CD4-positive, alpha-beta memory T cell (primary cell): ENCODE data around the gene OBSCN. TPM values are rescaled to one million over a fixed set of nuclear protein-coding genes. Genes with fewer than 3 reads are reported as not detected.

ENCODE experiments used
- CTCF ChIA-PET: fragments of 350-600 bp; sonication (Branson Sonifier 250); formaldehyde crosslinking; loops from one replicate; lab custom pipeline; 2021; ENCODE audit warnings: inconsistent platforms; ENCODE audit not compliant: partially characterized antibody; lab: Charles Lee
- POLR2A ChIA-PET: fragments of 350-600 bp; sonication (Branson Sonifier 250); formaldehyde crosslinking; loops from one replicate; lab custom pipeline; 2021; ENCODE audit not compliant: partially characterized antibody; lab: Charles Lee
- DNase-seq, 5 donors: peaks; one replicate each; pipeline versions ENCODE4 v3.0.0 to v3.0.0-alpha.2; 2020 to 2022; ENCODE audit warnings: mixed read lengths in 1 of 5
- H3K27ac ChIP-seq: one replicate; pipeline ENCODE4 v1.7.0; 2013; ENCODE audit warnings: low read depth, low read length
- H3K27me3 ChIP-seq: 2 replicates; pipeline ENCODE4 v1.7.0; 2013; ENCODE audit warnings: mild to moderate bottlenecking, low read length, moderate library complexity; ENCODE audit not compliant: insufficient read depth
- H3K36me3 ChIP-seq: 2 replicates; pipeline ENCODE4 v1.7.0; 2013; ENCODE audit warnings: mild to moderate bottlenecking, low read length, moderate library complexity; ENCODE audit not compliant: insufficient read depth
- H3K4me1 ChIP-seq: 2 replicates; pipeline ENCODE4 v1.7.0; 2013; ENCODE audit warnings: mild to moderate bottlenecking, low read length, moderate library complexity; ENCODE audit not compliant: insufficient read depth
- H3K4me3 ChIP-seq, 2 donors: one replicate each; pipeline ENCODE4 v1.7.0; 2013; ENCODE audit warnings: low read length in 2 of 2, mild to moderate bottlenecking in 1 of 2
- H3K9me3 ChIP-seq, 2 donors: one replicate each; pipeline ENCODE4 v1.7.0; 2013; ENCODE audit warnings: low read length in 2 of 2, control low read depth in 1 of 2; ENCODE audit not compliant: control insufficient read depth in 1 of 2
- H3K27ac Mint-ChIP-seq, 7 donors: one replicate each; pipeline ENCODE4 v1.8.0; 2020 to 2021; ENCODE audit warnings: mixed read lengths in 7 of 7, mild to moderate bottlenecking in 6 of 7, inconsistent platforms in 3 of 7, moderate library complexity in 3 of 7
- H3K27me3 Mint-ChIP-seq, 2 donors: one replicate each; pipeline ENCODE4 v1.8.0; 2020 to 2021; ENCODE audit warnings: mixed read lengths in 2 of 2
- H3K36me3 Mint-ChIP-seq, 2 donors: one replicate each; pipeline ENCODE4 v1.8.0; 2020 to 2021; ENCODE audit warnings: mixed read lengths in 2 of 2, inconsistent platforms in 1 of 2, mild to moderate bottlenecking in 1 of 2
- H3K4me1 Mint-ChIP-seq, 4 donors: one replicate each; pipeline ENCODE4 v1.8.0; 2020 to 2021; ENCODE audit warnings: mixed read lengths in 4 of 4, mild to moderate bottlenecking in 1 of 4
- H3K4me3 Mint-ChIP-seq, 8 donors: one replicate each; pipeline ENCODE4 v1.8.0; 2020 to 2021; ENCODE audit warnings: mixed read lengths in 8 of 8, mild to moderate bottlenecking in 7 of 8, moderate library complexity in 6 of 8, inconsistent platforms in 3 of 8
- H3K9me3 Mint-ChIP-seq, 8 donors: one replicate each; pipeline ENCODE4 v1.8.0; 2020 to 2021; ENCODE audit warnings: mixed read lengths in 8 of 8, mild to moderate bottlenecking in 5 of 8, inconsistent platforms in 3 of 8, moderate library complexity in 1 of 8
- intact Hi-C: fragments of 100-400 bp; cut with micrococcal nuclease; formaldehyde crosslinking; loops from one replicate; pipeline ENCODE4 v1.15.1; 2023
- polyA plus RNA-seq, 2 donors: library from polyadenylated mRNA; unstranded; fragments of 300-500 nt; fragmentation: Illumina TruSeq; gene quantifications; one replicate each; pipeline ENCODE4 v1.2.3, GENCODE V29; 2021
- total RNA-seq, 2 experiments: library from RNA; stranded (reverse); gene quantifications; one replicate each; pipeline ENCODE4 v1.2.3, GENCODE V29; 2021

Gene OBSCN
- total and polyA plus RNA-seq, 4 experiments from 2014 or later, result 0.19 to 91.4 (median 39.8) TPM

- H3K36me3 Mint-ChIP-seq, result peaks cover 0 to 6% of the 10 kb centered on the region in 2 donors
- peak overlapping the region; percentile 41 to 93 (median 82) for H3K27ac Mint-ChIP-seq
- no peaks in the 10 kb centered on the region for H3K27me3 ChIP-seq
- H3K27me3 Mint-ChIP-seq, result no peaks in the 10 kb centered on the region
- no peaks in the 10 kb centered on the region for H3K9me3 ChIP-seq
- CTCF ChIA-PET, result interaction anchor here (0.9 to 1.6 kb wide), 4 partner anchors 10 to 184 kb away, joined by 3 to 5 read pairs (median 4); partner anchors contain the start of gene IBA57
- peak; percentile 83 to 90 (median 85) for DNase-seq
- H3K36me3 ChIP-seq, result no peaks in the 10 kb centered on the region
- peaks cover 4 to 19% (median 11%) of the 10 kb centered on the region in 4 donors for H3K4me1 Mint-ChIP-seq
- POLR2A ChIA-PET, result interaction anchor here (0.8 to 2.4 kb wide), 11 partner anchors 62 to 212 kb away, joined by 3 to 23 read pairs (median 6); partner anchors contain the start of genes ARF1, IBA57 and TRIM11
- H3K4me3 ChIP-seq, result peak overlapping the region; percentile 36 to 62
- intact Hi-C loops, result loop anchor here (1.0 to 5.0 kb wide), 4 partner anchors 62 to 182 kb away; partner anchors contain the start of genes IBA57 and TRIM11
- H3K4me1 ChIP-seq, result peaks cover 8% of the 10 kb centered on the region
- peak overlapping the region; percentile 53 for H3K27ac ChIP-seq
- H3K4me3 Mint-ChIP-seq, result peak overlapping the region; percentile 79 to 86 (median 82)
- no peaks in the 10 kb centered on the region for H3K9me3 Mint-ChIP-seq
Measured at GRCh38 chr1:228275430-228276173, 67.8 kb downstream of the OBSCN start.

- H3K27ac ChIP-seq, result peak overlapping the region; percentile 53
- H3K27me3 Mint-ChIP-seq, result no peaks in the 10 kb centered on the region
- H3K4me1 ChIP-seq, result peaks cover 8% of the 10 kb centered on the region
- H3K27ac Mint-ChIP-seq, result peak overlapping the region in 5 of 7 donors; percentile 41 to 86 (median 56)
- peaks cover 0 to 6% of the 10 kb centered on the region in 2 donors for H3K36me3 Mint-ChIP-seq
- ChIA-PET CTCF (interaction anchor here (0.6 to 1.6 kb wide), 4 partner anchors 10 to 391 kb away, joined by 3 to 4 read pairs (median 3); no protein-coding TSS in a partner anchor), POLR2A (interaction anchor here (0.6 to 2.4 kb wide), 10 partner anchors 56 to 212 kb away, joined by 4 to 23 read pairs (median 6); partner anchors contain the start of genes ARF1, IBA57 and TRIM11)
- H3K4me1 Mint-ChIP-seq, result peaks cover 3 to 15% (median 10%) of the 10 kb centered on the region in 4 donors
- H3K27me3 ChIP-seq, result no peaks in the 10 kb centered on the region
- H3K36me3 ChIP-seq, result no peaks in the 10 kb centered on the region
- intact Hi-C loops, result loop anchor here (1.0 to 5.0 kb wide), 4 partner anchors 63 to 181 kb away; partner anchors contain the start of genes IBA57 and TRIM11
- peak overlapping the region in 1 of 2 donors; percentile 62 for H3K4me3 ChIP-seq
- no peak for DNase-seq
- H3K9me3 Mint-ChIP-seq, result no peaks in the 10 kb centered on the region
- peak overlapping the region; percentile 79 to 86 (median 82) for H3K4me3 Mint-ChIP-seq
- H3K9me3 ChIP-seq, result no peaks in the 10 kb centered on the region
Measured at GRCh38 chr1:228276174-228276831, 68.5 kb downstream of the OBSCN start.

DNA sequence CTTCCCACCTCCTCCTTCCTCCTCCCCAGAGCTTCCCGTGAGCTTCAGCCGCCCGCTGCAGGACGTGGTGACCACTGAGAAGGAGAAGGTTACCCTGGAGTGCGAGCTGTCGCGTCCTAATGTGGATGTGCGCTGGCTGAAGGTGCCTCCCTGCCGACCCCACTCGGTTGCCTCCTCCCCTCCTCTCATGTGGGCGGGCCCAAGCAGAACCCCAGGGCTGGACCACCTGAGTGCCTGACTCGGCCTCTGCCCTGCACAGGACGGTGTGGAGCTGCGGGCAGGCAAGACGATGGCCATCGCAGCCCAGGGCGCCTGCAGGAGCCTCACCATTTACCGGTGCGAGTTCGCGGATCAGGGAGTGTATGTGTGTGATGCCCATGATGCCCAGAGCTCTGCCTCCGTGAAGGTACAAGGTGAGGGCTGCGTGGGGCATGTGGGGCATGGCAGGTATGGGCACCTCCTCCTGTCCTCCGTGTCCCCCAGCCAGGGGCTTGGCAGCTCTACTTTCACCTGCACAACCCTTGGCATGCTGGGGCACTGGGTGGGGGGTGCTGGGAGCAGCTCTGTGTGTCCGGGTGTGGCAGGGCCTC is 69.2 kb downstream of the OBSCN start:
- no peaks in the 10 kb centered on the region for H3K9me3 ChIP-seq
- peaks cover 8% of the 10 kb centered on the region for H3K4me1 ChIP-seq
- ChIA-PET POLR2A (interaction anchor here (2.1 to 2.4 kb wide), 4 partner anchors 111 to 181 kb away, joined by 7 to 23 read pairs (median 12); partner anchors contain the start of genes IBA57 and TRIM11), CTCF (interaction anchor here (0.6 to 1.6 kb wide), 2 partner anchors 9 to 392 kb away, joined by 3 read pairs; no protein-coding TSS in a partner anchor)
- Mint-ChIP-seq H3K4me1 (peaks cover 2 to 14% (median 8%) of the 10 kb centered on the region in 4 donors), H3K4me3 (peak overlapping the region in 4 of 8 donors; percentile 21 to 58 (median 40)), H3K36me3 (peaks cover 0 to 6% of the 10 kb centered on the region in 2 donors), H3K27ac (no peak overlapping the region), H3K27me3 (no peaks in the 10 kb centered on the region), H3K9me3 (no peaks in the 10 kb centered on the region)
- H3K27me3 ChIP-seq, result no peaks in the 10 kb centered on the region
- no peaks in the 10 kb centered on the region for H3K36me3 ChIP-seq
- intact Hi-C loops, result loop anchor here (1.0 to 5.0 kb wide), 4 partner anchors 64 to 180 kb away; partner anchors contain the start of genes IBA57 and TRIM11
- no peak for DNase-seq
- H3K4me3 ChIP-seq, result no peak overlapping the region
- no peak overlapping the region for H3K27ac ChIP-seq

DNA sequence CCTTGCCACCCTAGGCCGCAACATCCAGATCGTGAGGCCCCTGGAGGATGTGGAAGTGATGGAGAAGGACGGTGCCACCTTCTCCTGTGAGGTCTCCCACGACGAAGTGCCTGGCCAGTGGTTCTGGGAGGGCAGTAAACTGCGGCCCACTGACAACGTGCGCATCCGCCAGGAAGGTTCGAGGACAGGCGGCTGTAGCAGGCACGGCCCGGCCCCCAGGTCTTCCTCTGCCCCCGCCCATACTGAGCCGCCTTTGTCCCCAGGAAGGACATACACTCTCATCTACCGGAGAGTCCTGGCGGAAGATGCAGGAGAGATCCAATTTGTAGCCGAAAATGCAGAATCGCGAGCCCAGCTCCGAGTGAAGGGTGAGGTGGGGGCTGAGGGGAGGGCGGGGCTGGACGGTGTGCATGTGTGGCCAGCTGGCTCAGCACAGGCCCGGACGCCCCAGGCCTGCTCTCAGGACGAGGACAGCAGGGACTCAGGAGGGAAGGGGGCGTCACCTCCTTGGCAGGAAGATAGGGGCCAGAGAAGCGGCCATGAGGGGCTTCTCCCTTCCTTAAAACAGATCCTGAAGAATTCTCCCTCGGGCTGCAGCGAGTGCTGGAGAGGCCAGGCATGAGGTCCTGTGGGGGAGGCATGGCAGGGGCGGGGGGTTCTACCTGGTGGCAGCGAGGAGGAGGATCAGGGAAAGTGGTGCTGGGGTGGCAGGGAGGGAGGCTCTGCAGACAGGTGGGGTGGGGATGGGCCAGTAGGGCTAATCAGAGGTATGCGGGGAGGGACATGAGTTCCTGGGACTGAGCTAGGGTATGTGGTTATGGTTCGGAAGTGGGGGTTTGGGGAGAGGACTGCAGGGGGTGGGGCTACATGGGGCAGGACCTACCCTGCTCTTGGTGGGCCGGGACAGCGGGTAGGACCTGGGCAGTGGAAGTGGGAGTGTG is 69.9 kb downstream of the OBSCN start:
- no peak for DNase-seq
- peak overlapping the region in 1 of 7 donors; percentile 41 for H3K27ac Mint-ChIP-seq
- peak overlapping the region in 2 of 8 donors; percentile 39 to 50 for H3K4me3 Mint-ChIP-seq

DNA sequence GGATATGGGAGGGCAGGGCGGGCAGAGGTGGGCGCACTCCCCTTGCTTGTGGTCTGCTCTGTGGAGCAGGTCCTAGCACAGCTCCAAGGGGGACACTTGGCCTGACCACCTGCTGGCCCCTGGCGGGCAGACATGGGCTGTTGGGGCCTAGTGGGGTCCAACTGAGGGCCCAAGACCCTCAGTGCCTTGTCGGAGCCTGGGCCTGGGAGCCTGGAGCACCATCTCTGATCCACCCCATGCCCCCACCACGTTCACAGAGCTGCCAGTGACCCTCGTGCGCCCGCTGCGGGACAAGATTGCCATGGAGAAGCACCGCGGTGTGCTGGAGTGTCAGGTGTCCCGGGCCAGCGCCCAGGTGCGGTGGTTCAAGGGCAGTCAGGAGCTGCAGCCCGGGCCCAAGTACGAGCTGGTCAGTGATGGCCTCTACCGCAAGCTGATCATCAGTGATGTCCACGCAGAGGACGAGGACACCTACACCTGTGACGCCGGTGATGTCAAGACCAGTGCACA is 70.6 kb downstream of the OBSCN start:
- POLR2A ChIA-PET, result no interaction called here
- Mint-ChIP-seq H3K36me3 (peaks cover 0 to 6% of the 10 kb centered on the region in 2 donors), H3K4me1 (peaks cover 0 to 14% (median 8%) of the 10 kb centered on the region in 4 donors), H3K27me3 (no peaks in the 10 kb centered on the region), H3K9me3 (no peaks in the 10 kb centered on the region), H3K27ac (no peak overlapping the region), H3K4me3 (peak overlapping the region in 1 of 8 donors; percentile 50)
- Histone ChIP-seq H3K27ac (no peak overlapping the region), H3K27me3 (no peaks in the 10 kb centered on the region), H3K9me3 (no peaks in the 10 kb centered on the region), H3K36me3 (peaks cover 3% of the 10 kb centered on the region), H3K4me1 (peaks cover 8% of the 10 kb centered on the region), H3K4me3 (no peak overlapping the region)
- no peak for DNase-seq
- CTCF ChIA-PET, result no interaction called here
- intact Hi-C loops, result loop anchor here (5.0 kb wide), 1 partner anchor 129 kb away; the partner anchor contains the start of gene TRIM11

More for the DNA sequence above, 69.9 kb downstream of the OBSCN start:
- H3K36me3 Mint-ChIP-seq, result peaks cover 0 to 6% of the 10 kb centered on the region in 2 donors
- no peaks in the 10 kb centered on the region for H3K9me3 Mint-ChIP-seq
- Histone ChIP-seq H3K27me3 (no peaks in the 10 kb centered on the region), H3K4me3 (no peak overlapping the region), H3K27ac (no peak overlapping the region), H3K36me3 (peaks cover 3% of the 10 kb centered on the region), H3K9me3 (no peaks in the 10 kb centered on the region), H3K4me1 (peaks cover 8% of the 10 kb centered on the region)
- POLR2A ChIA-PET, result no interaction called here
- peaks cover 0 to 14% (median 8%) of the 10 kb centered on the region in 4 donors for H3K4me1 Mint-ChIP-seq
- CTCF ChIA-PET, result no interaction called here
- intact Hi-C loops, result loop anchor here (5.0 kb wide), 1 partner anchor 130 kb away; the partner anchor contains the start of gene TRIM11
- no peaks in the 10 kb centered on the region for H3K27me3 Mint-ChIP-seq
